Germinal center (tissue), 1 donor: ENCODE results near the gene SGK1.
"Not testable (repeated sequence)": the region's sequence is repeated elsewhere in the genome, so short reads cannot be mapped to it uniquely, and the experiment has no call there.

ENCODE experiments used
- DNase-seq: peaks from one replicate; pipeline ENCODE4 v3.0.0; 2012; ENCODE audit warnings: mixed read lengths, low spot score

The SGK1 gene

GRCh38 chr6:134328138-134328537, 10.2 kb upstream of the SGK1 start:
- no peak for DNase-seq

GRCh38 chr6:134326192-134326591, 8.3 kb upstream of the SGK1 start:
- not testable (repeated sequence) for DNase-seq

GRCh38 chr6:134324766-134325165, 6.9 kb upstream of the SGK1 start:
- DNase-seq = no peak

- no peak for DNase-seq
Measured at GRCh38 chr6:134324141-134324540, 6.2 kb upstream of the SGK1 start.

GRCh38 chr6:134323698-134324097, 5.8 kb upstream of the SGK1 start:
- DNase-seq = no peak

GRCh38 chr6:134323294-134323693, 5.4 kb upstream of the SGK1 start:
- no peak for DNase-seq

GRCh38 chr6:134322216-134322615, 4.3 kb upstream of the SGK1 start:
- DNase-seq = no peak

GRCh38 chr6:134321246-134321645, 3.3 kb upstream of the SGK1 start:
- DNase-seq = no peak

- not testable (repeated sequence) for DNase-seq
Measured at GRCh38 chr6:134319686-134320085, 1.8 kb upstream of the SGK1 start.

- DNase-seq = no peak
Measured at GRCh38 chr6:134318974-134319281, 1.0 kb upstream of the SGK1 start.

GRCh38 chr6:134318236-134318973, 493 bp upstream of the SGK1 start:
- DNase-seq = no peak

- DNase-seq = no peak
Measured at GRCh38 chr6:134316733-134317431, 1.0 kb downstream of the SGK1 start.

- no peak for DNase-seq
Measured at GRCh38 chr6:134315974-134316441, 1.9 kb downstream of the SGK1 start.

GRCh38 chr6:134315189-134315588, 2.7 kb downstream of the SGK1 start:
- no peak for DNase-seq

GRCh38 chr6:134314006-134314821, 3.7 kb downstream of the SGK1 start:
- no peak for DNase-seq

GRCh38 chr6:134312038-134312660, 5.8 kb downstream of the SGK1 start:
- DNase-seq = no peak

- no peak for DNase-seq
Measured at GRCh38 chr6:134310817-134311216, 7.1 kb downstream of the SGK1 start.

- no peak for DNase-seq
Measured at GRCh38 chr6:134309983-134310605, 7.8 kb downstream of the SGK1 start.

GRCh38 chr6:134309227-134309626, 8.7 kb downstream of the SGK1 start:
- no peak for DNase-seq

GRCh38 chr6:134308800-134309199, 9.1 kb downstream of the SGK1 start:
- DNase-seq = no peak

GRCh38 chr6:134307870-134308269, 10.0 kb downstream of the SGK1 start:
- DNase-seq = no peak

GRCh38 chr6:134307075-134307474, 10.8 kb downstream of the SGK1 start:
- DNase-seq = no peak
